ENCODE measurements around the gene CAMTA1.

The CAMTA1 gene

DNA sequence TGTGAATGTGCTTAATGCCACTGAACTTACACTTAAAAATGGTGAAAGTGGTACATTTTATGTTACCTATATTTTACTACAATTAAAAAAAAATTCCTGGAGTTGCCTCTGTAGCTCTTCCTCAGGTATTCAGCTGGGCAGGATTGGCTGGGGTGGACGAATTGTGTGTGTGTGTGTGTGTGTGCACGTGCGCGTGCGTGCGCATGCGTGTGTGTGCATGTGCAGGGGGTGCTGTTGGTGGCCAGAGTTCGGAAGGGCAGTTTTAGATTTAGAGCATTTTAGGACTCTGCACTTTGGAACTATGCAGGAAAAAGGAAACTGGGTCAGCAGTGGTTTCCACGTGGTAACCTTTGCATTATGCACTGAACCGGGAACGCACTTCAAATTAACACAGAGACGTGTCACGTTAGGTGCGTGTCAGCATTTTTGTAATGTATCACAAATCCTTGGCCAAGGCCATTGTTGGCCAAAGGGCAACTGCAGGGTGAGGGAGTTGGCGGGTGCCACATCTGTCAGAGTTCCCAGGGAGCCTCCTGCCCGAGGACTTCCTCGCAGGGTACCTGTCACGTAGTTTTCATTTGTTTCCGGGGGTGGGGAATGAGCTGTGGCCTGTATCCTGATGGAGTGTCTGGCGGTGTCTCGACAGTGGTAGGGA is 312.8 kb downstream of the CAMTA1 start:
- in situ Hi-C loops (cut with MboI; ENCODE audit: low sequenced_read_pairs) = no loop called here

DNA sequence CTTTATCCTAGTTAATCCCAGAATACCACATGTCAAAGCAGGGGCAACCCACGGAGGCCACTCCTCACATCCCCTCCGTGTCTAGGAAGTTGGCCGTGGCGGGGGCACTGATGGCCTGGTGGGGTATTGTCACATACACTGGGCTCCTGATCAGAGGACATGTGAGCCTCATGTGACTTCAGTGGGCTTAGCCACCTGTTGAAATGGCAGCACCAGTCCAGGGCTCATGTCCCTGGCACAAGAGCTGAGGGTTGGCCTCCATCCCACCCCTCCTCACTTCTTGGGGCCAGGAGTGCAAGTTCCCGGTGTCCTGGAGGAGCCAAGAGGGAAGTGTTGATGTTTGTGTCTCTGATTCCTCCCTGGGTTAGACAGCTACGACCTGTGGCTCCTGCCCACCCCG is 313.4 kb downstream of the CAMTA1 start:
- in situ Hi-C loops (cut with MboI; ENCODE audit: low sequenced_read_pairs) = no loop called here

DNA sequence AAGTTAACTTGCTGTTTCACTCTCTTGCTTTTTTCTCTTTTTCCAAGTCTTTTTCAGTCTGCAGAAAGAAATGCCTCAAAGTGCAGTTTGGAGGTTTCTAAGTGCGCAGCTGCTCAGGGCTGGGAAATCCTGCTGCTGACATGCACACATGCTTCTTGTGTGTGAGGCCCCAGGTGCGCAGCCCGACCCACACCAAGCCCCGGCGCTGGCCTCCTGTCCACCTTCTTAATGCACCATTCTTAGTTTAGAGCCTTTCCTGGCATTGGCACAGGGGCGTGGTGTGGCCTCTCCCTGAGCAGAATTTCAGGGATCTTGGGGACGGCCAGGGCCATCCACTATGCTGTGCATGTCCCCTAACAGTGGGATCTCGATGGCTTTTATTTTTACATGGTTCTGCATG is 315.2 kb downstream of the CAMTA1 start:
- in situ Hi-C loops (cut with MboI; ENCODE audit: low sequenced_read_pairs) = no loop called here

DNA sequence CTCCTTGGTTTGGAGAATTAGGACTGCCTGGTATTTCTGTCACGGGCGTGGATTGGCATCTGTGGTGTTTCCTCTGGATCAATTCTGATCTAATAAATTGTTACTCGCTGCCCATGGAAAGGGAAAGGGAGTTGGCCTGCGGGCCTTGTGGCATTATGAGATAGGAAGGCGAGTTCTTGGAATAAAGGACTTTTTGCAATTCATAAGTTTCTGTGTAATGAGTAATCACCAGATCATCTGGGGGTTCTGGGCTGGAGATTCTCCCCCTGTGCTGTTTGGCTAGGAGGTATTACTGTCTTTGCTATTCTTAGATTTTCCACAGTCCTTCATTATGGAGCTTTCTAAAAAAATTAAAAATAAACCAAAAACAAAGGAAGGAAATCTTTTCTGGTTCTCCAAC is 315.9 kb downstream of the CAMTA1 start:
- in situ Hi-C loops (cut with MboI; ENCODE audit: low sequenced_read_pairs) = no loop called here

DNA sequence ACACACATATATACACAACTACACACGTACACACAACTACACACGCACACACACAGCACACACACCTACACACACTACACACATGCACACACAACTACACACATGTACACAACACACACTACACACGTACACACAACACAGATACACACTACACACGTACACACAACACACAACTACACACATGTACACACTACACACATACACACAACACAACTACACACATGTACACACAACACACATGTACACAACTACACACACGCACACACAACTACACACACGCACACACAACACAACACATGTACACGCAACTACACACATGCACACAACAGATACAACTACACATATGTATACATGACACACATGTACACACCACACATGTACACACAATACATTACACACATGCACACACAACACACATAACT is 318.1 kb downstream of the CAMTA1 start:
- in situ Hi-C loops (cut with MboI; ENCODE audit: low sequenced_read_pairs) = no loop called here

DNA sequence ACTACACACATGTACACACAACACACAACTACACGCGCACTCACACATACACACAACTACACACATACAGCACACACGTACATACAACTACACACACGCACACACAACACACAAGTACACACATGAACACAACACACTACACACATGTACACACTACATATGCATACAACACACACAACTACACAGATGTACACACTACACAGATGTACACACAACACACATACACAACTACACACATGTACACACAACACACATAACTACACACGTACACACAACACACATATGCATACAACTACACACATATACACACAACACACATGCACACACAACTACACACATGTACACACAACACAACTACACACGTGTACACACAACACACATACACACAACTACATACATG is 318.6 kb downstream of the CAMTA1 start:
- in situ Hi-C loops (cut with MboI; ENCODE audit: low sequenced_read_pairs) = no loop called here

DNA sequence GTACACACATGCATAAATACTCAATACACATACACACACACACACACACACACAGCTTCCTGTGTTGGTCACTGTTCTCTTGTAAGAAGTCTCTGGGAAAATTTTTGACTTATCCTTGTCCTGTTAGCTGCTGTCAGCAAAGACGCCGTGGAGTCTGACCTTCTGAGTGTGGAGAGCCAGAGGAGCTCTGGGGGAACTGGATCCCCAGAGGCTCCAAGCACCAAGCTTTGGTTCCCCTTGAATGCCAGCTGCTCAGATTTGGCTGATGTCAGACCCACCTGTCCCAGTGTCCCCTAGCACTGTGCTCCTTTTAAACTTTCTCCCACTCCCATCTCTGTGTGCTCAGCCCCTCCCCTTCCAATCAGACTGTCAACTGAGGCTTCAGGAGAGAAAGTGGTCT is 319.1 kb downstream of the CAMTA1 start:
- in situ Hi-C loops (cut with MboI; ENCODE audit: low sequenced_read_pairs) = no loop called here

DNA sequence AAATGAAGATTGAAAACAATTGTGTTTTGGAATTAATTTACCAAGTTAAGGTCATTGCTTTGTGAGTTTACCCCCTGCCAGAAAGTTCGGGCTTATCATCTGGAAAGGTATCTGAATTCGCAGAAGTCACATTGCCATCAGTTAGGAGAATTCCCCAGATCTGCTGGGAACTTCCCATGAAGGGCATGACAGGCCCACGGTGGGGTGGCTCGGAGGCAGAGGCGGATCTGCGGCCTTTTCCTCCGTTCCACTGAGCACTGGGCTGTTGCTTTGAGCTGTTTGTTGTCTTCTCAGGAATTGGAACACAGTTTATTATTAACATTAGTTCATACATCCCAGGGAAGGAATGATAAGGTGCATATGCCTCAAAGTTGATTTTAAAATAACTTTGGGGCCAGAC is 320.0 kb downstream of the CAMTA1 start:
- in situ Hi-C loops (cut with MboI; ENCODE audit: low sequenced_read_pairs) = no loop called here

DNA sequence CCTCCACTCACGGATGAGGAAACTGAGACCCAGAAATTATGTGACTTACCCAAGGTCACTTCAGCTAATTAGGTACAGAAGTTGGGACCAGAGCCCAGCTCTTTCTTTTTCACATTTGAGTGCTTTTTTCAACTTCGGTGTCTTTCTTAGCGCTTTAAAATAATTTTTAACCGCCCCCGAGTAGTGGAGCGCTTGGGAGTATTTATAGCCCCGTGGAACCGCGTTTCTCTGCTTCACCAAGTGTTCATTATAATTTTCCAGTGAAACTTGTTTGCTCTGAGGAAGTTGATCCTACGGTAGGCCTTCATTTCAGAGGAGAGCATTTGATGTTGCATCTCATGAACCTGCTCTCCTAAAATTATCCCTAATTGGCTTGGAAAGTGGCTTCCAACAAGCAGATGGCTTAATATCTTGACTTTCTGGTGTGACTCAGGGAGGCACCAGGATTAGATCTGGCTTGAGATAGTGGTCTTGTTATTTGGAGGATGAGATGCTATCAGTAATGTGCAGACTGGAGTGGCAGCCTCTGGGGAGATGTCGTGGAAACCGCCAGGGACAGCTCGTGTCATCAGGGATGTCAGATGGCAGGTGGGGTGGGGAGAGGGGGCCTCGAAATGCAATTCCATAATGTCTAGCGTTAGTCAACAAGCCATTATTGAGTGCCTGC is 321.3 kb downstream of the CAMTA1 start:
- in situ Hi-C loops (cut with MboI; ENCODE audit: low sequenced_read_pairs) = no loop called here

DNA sequence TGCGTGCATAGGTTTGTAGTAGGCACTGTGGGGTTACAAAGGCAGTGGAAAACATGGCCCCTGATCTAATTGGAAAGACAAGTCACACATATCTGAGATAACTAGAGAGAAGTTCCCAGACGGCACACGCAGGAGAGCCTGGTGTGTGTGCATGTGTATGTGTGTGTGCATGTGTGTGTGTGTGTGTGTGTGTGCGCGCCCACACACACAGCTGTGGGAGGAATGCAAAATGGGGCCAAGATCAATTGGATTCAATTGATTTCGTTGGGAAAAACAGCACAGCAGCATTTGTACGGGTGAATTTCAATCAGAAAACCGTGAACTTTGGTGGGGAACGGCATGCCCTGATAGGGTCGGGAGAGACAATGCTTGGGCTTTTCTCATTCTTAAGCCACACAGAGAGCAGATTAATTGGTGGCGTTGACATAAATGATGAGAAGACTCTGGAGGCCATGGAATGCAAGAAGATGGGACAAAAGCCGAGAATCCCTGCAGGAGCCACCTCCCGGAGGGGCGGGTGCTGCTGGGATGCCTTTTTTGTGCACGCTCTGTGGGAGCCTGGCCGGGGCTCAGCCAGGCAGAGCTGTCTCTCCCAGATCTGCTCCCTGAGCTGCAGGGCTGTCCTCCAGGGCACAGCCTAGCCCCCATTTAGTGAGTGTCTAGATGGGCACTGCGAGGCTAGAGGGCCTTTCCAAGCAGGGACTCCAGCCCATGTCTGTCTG is 322.0 kb downstream of the CAMTA1 start:
- in situ Hi-C loops (cut with MboI; ENCODE audit: low sequenced_read_pairs) = no loop called here

DNA sequence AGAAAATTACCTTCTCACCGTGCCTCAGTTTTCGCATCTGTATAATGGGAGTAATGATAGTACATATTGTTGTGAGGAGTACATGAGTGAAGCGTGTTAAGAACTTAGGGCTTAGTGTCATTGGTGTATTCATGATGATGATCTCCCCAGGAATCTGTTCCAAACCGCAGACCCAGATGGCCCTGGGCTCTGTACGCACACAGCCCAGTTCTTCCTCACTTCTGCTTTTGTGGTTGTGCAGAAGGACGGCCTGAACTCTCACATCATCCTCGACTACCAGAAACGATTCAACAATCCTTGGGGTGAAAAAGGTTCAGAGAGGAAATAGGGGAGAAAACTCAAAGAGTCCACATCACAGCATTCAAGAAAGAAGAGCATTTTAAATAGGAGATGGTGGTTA is 323.0 kb downstream of the CAMTA1 start:
- in situ Hi-C loops (cut with MboI; ENCODE audit: low sequenced_read_pairs) = no loop called here

DNA sequence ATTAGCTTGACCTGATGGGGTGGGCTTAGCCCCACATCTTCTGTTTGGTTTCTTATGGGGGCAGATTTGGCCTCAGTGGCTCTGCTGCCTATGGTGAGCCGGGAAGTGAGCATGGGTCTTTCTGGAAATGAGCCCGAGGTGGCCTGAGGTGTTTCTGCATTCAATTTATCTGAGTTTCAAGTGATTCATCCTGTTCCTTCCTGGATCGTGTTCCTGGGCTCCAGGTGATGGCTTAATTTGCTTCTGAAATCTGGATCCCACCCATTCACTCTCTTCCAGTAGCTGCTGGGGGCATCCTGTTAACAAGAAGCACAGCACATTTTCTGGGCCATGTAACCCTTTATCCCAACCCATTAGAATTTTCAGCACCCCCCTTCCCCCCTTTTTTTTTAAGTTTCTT is 324.6 kb downstream of the CAMTA1 start:
- in situ Hi-C loops (cut with MboI; ENCODE audit: low sequenced_read_pairs) = no loop called here

DNA sequence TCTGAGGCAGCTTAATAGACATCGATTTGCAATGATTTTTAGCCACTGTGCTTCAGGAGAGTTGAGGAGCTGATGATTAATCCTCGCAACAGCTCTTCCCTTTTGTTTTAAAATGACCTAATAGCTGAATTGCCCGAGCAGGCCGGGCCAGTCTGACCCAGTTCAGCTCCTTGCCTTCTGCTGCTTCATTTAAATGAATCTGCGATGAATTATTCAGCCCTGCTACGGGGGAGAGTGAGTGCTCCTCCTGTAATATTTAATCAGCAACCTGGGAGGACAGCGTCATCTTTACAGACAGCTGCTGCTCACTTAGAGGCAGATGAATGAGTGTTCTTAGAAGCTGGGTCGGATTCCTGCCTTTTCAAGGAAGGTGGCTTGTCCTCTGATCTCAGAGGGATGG is 325.1 kb downstream of the CAMTA1 start:
- in situ Hi-C loops (cut with MboI; ENCODE audit: low sequenced_read_pairs) = no loop called here

DNA sequence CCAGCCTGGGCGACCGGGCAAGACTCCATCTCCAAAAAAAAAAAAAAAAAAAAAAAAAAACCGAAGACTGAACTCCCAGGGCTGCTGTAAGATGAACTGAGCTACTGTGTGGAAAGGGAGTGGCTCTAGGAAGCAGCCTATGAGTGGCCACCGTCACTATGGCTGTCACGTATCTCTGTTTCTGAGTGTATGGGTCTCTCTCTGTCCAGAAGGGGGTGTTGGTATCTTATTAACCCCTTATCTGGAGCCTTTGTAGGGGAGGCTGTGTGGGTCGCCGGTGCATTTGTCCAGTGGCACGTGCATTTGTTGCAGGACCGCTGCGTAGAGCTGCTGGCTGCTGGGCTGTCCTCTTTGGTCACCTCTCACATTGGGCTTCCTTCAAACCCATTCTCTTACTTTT is 326.6 kb downstream of the CAMTA1 start:
- in situ Hi-C loops (cut with MboI; ENCODE audit: low sequenced_read_pairs) = no loop called here

DNA sequence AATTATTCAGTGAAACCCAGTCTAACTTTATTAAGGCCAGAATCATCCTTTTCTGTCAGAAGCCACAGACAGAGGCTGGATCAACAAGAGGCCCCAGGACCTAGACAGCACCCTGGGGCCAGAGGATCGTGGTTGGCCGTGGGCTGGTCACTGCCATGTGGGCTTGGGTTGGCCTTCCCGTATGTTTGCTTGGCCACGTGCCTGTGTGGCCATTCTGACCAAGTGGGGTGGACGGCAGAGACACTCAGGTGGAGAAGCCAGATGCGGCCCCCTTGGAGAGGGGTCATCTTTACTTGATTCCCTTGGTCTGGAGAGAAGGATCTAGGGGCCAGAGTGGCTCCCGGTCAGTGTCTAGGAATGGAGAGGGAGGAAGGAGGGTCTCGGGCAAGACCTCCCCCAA is 327.9 kb downstream of the CAMTA1 start:
- in situ Hi-C loops (cut with MboI; ENCODE audit: low sequenced_read_pairs) = no loop called here

DNA sequence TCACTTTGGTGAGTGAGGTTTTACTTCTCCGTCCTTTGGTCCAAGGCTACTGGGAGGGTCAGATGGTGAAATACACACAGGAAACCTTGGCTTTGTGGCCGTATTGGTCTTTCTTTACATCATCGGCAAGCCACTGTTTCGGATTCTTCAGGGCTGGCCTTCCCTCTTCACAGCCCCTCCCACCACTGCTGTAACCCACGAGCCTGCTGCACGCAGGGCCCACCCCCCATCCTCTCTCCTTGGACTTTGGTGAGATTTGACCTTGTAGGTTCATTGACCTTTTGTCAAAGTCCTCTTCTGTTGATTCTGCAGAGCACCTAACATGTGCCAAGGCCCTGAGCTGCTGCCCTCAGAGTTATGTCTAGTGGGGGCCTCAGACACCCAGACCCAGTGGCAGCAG is 328.6 kb downstream of the CAMTA1 start:
- in situ Hi-C loops (cut with MboI; ENCODE audit: low sequenced_read_pairs) = no loop called here

DNA sequence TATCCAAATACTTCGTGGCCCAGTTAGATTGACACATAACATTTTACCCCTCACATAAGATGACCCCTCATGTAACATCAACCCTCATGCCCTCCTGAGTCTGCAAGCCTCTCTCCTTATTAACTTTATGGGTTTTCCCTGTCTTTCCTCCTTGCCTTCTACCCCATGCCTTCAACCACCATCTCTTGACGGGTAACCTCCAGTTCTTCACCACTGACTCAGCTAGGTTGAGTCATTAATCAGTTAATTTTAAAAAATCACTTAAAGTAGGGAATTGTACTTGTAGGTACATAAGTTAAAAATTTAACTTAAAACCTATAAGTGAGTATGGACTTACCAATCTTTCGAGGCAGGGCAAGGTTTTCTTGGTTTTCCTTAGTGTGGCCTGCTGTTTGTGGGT is 330.7 kb downstream of the CAMTA1 start:
- in situ Hi-C loops (cut with MboI; ENCODE audit: low sequenced_read_pairs) = no loop called here

DNA sequence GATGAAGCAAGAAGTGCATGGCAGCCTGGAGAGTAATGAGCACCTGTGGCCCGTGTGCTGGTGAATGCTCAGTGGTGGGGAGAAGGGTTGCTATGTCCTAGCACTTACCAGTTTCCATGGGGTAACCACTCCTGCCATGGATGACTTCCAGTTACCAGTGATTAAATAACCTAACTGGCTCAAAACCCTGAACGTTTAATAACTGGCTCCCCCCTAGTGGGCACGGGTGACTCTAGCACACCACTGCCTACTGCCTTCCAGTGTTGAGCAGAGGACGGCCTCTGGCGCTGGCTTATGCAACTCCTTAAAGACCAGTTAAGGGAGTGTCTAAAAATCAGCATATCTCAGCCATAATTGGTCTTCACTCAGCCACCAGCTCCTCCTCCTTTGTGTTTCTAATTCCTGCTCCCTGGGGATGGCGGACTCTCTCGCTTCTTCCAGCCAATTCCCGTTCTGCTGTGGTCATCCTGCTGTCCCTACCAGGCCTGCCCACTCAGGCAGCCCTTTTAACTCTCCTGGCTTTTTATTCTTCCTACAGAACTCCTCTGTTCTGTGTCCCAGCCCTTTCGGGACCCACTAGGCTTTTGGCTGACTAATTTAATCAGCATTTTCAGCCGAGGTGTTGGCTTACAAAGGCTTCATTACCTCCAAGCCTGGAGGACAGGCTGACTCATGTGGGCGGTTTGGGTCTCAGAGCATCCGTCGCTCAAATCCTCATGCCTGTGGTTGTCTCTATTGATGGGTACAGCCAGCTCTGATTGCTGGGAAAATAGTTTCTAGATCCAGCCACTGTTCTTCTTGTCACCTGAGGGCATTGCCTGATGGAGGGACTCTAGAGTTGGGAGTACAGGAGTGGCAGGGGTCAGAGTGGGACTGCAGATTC is 332.4 kb downstream of the CAMTA1 start:
- in situ Hi-C loops (cut with MboI; ENCODE audit: low sequenced_read_pairs) = no loop called here

DNA sequence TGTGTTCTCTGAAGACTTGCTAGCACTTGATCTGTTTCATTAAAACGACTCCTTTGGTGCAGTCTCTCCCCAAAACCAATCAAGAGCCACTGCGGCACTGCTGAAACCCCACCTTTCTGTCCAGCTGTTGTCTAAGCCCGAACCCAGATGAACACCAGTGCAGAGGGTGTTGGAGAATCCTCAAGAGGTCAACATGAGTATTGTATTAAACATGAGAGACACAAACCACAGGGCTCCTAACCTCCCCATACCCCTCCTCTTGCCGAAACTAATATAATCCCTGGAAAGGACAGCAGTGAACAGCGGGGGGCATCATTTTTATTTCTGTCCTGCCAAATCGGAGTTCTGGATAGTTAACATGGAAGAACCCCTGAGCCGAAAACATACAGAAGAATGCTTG is 333.9 kb downstream of the CAMTA1 start:
- in situ Hi-C loops (cut with MboI; ENCODE audit: low sequenced_read_pairs) = no loop called here

DNA sequence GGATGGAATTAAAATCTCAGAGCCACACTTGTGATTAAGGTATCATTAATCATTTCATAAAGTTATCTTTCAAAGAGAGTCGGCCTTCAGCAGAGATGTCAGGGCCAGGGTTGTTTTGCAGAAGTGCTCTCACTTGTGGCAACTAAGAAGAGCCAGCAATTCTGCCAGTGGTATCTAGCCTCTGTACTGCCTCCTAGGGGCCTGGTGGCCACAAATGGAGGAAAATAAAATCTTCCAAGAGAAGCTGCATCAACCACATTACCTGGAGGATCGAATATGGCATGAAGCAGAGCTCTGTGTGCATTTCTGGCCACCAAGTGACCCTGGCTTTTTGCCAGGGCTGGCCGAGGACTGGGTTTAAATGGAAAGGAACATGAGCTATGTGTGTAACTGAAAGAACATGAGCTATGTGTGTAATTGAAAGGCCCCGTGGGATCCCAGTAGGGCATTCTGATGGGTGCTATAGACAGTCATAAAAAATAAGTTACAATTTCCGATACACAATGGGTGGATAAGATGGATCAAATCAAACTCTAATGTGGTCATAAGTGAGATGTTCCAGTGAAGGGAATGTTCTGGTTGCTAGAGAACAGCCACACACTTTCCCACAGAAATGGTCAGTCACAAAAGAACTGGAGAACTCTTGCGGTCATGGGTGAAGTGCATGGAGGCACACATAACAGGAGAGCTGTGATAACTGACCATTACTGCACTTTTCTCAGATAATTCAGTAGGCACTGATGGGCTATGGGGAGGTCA is 335.8 kb downstream of the CAMTA1 start:
- in situ Hi-C loops (cut with MboI; ENCODE audit: low sequenced_read_pairs) = no loop called here

DNA sequence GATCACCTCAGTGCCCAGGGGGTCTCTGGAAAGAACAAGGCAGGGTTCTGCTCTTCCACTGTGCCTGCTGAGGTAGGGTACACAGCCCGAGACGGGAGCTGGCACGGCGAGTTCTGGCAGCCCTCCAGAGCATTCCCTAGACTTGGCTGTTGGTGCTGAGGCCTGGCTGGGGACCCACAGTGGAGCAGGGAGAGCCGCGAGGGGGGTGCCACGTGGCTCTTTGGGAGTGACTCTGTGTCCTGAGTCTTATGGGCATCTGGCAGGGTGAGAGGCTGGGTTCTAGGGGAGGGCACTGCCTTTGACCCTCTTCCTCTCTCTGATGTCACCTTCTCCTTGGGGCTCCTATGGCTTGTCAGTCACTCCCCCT is 336.4 kb downstream of the CAMTA1 start:
- in situ Hi-C loops (cut with MboI; ENCODE audit: low sequenced_read_pairs) = no loop called here

All from HL-60/S4 treated with retinoic acid at 250 ng/mL for 4 days and 3 days (cell line).